Measurements from ENCODE around the gene TRAPPC14. TPM values are rescaled to one million over a fixed set of nuclear protein-coding genes. Genes with fewer than 3 reads are reported as not detected.

Gene TRAPPC14
- 5.9 and 8.3 TPM in 2 replicates for total RNA-seq

GRCh38 chr7:100158229-100159098 lies at the start of gene TRAPPC14:
Gene TRAPPC14, minus strand, starts transcription at chr7:100158723. Its CDS starts 224 bp downstream, at chr7:100158499.

GRCh38 chr7:100177045-100178001 lies 18.8 kb upstream of the TRAPPC14 start, which contains the start of the genes GPC2 and STAG3:
Gene GPC2, minus strand, starts transcription at chr7:100177381. Its CDS starts 182 bp downstream, at chr7:100177199.
Gene STAG3, plus strand, starts transcription at chr7:100177918. Its CDS starts 2,639 bp downstream, at chr7:100180557.

GRCh38 chr7:100148559-100149328 lies 9.8 kb downstream of the TRAPPC14 start, which contains the start of gene LAMTOR4:
Gene LAMTOR4, plus strand, starts transcription at chr7:100148918. Its CDS starts 55 bp downstream, at chr7:100148973.

GRCh38 chr7:100126931-100127865 lies 31.3 kb downstream of the TRAPPC14 start, which contains the start of gene MBLAC1:
Gene MBLAC1, plus strand, starts transcription at chr7:100126967. Its CDS starts 429 bp downstream, at chr7:100127396.

GRCh38 chr7:100119072-100119969 lies 39.2 kb downstream of the TRAPPC14 start, which contains the start of the genes CNPY4 and TAF6:
Gene CNPY4, plus strand, starts transcription at chr7:100119634. Its CDS starts 111 bp downstream, at chr7:100119745.
Gene TAF6, minus strand, starts transcription at chr7:100119358. Its CDS starts 5,149 bp downstream, at chr7:100114209.

Other genes starting within 250 kb of the TRAPPC14 start
- 28.3 and 29.7 TPM in 2 replicates for gene TRIM4, start 239.2 kb downstream of the TRAPPC14 start, total RNA-seq
- gene GJC3, start 229.1 kb downstream of the TRAPPC14 start, total RNA-seq: not detected in 2 replicates
- 0.32 TPM in 1 of 2 replicates, not detected in the other for gene AZGP1, start 182.7 kb downstream of the TRAPPC14 start, total RNA-seq
- gene ZKSCAN1, start 143.1 kb downstream of the TRAPPC14 start, total RNA-seq: 46.6 and 48.1 TPM in 2 replicates
- gene ZSCAN21, start 108.9 kb downstream of the TRAPPC14 start, total RNA-seq: 7.4 and 8.9 TPM in 2 replicates
- 26.4 and 30.4 TPM in 2 replicates for gene ZNF3, start 77.0 kb downstream of the TRAPPC14 start, total RNA-seq
- 70.4 and 107 TPM in 2 replicates for gene COPS6, start 69.8 kb downstream of the TRAPPC14 start, total RNA-seq
- 14.6 and 57.5 TPM in 2 replicates for gene MCM7, start 57.3 kb downstream of the TRAPPC14 start, total RNA-seq
- gene AP4M1, start 57.1 kb downstream of the TRAPPC14 start, total RNA-seq: 26.1 and 40.4 TPM in 2 replicates
- 47.8 and 83.0 TPM in 2 replicates for gene TAF6, start 39.4 kb downstream of the TRAPPC14 start, total RNA-seq
- gene CNPY4, start 39.1 kb downstream of the TRAPPC14 start, total RNA-seq: 33.4 and 61.5 TPM in 2 replicates
- gene MBLAC1, start 31.8 kb downstream of the TRAPPC14 start, total RNA-seq: 1.8 and 2.2 TPM in 2 replicates
- 30.5 and 91.8 TPM in 2 replicates for gene LAMTOR4, start 9.8 kb downstream of the TRAPPC14 start, total RNA-seq
- gene GAL3ST4, start 9.9 kb upstream of the TRAPPC14 start, total RNA-seq: 2.1 and 6.1 TPM in 2 replicates
- 3.9 and 6.0 TPM in 2 replicates for gene GPC2, start 18.7 kb upstream of the TRAPPC14 start, total RNA-seq
- 0.88 and 1.2 TPM in 2 replicates for gene STAG3, start 19.2 kb upstream of the TRAPPC14 start, total RNA-seq
- not detected in 2 replicates for gene PVRIG, start 61.2 kb upstream of the TRAPPC14 start, total RNA-seq
- not detected in 2 replicates for gene SPDYE3, start 149.0 kb upstream of the TRAPPC14 start, total RNA-seq
- gene PILRB, start 199.4 kb upstream of the TRAPPC14 start, total RNA-seq: 10.4 and 13.5 TPM in 2 replicates
- 0.89 TPM in 1 of 2 replicates, not detected in the other for gene PILRA, start 214.8 kb upstream of the TRAPPC14 start, total RNA-seq

Measured in smooth muscle cell of the umbilical artery (primary cell).